Right lobe of liver (tissue), 4 donors: ENCODE measurements around the gene NDUFA6.

Experiments
- CTCF ChIP-seq, 4 donors: fragments of 200-600 bp in 3 of 4; fragments of 450-650 bp in 1 of 4; IDR thresholded peaks; one replicate each; pipeline versions ENCODE4 v1.5.1 to v1.8.0; 2016 to 2022; ENCODE audit warnings: antibody characterized with exemption in 4 of 4, mild to moderate bottlenecking in 2 of 4
- POLR2A ChIP-seq: fragments of 450-650 bp; IDR thresholded peaks from one replicate; pipeline ENCODE4 v1.6.1; 2017; ENCODE audit warnings: antibody characterized with exemption, mild to moderate bottlenecking
- donor health status: DM: no; HTN: no; CAD: no.
- donor health status: DM: no; HTN: no; CAD: no.
- donor health status: DM: no; HTN: yes; CAD: no.

GRCh38 chr22:42066126-42066761 lies 24.3 kb downstream of the NDUFA6 start:
- TF ChIP-seq POLR2A (no peak), CTCF (IDR thresholded peaks at IDR 0.05) (no peak)
